HG03575 (cell line): ENCODE measurements around the gene P2RX6.
"Not testable (repeated sequence)": the region's sequence is repeated elsewhere in the genome, so short reads cannot be mapped to it uniquely, and the experiment has no call there.

Experiments
- ATAC-seq: cut with Tn5 transposase; IDR thresholded peaks from one replicate; pipeline ENCODE4 v1.9.1; 2021; ENCODE audit not compliant: unreplicated experiment, insufficient number of reproducible peaks, low FRiP score; ENCODE audit errors: extremely low read depth

P2RX6 gene

GRCh38 chr22:21014726-21015465, at the start of gene P2RX6:
Gene P2RX6, plus strand, starts transcription at chr22:21015165. Its CDS starts 10 bp downstream, at chr22:21015175.
- ATAC-seq: no peak

GRCh38 chr22:20965888-20966855, 48.8 kb upstream of the P2RX6 start:
- no peak for ATAC-seq

DNA sequence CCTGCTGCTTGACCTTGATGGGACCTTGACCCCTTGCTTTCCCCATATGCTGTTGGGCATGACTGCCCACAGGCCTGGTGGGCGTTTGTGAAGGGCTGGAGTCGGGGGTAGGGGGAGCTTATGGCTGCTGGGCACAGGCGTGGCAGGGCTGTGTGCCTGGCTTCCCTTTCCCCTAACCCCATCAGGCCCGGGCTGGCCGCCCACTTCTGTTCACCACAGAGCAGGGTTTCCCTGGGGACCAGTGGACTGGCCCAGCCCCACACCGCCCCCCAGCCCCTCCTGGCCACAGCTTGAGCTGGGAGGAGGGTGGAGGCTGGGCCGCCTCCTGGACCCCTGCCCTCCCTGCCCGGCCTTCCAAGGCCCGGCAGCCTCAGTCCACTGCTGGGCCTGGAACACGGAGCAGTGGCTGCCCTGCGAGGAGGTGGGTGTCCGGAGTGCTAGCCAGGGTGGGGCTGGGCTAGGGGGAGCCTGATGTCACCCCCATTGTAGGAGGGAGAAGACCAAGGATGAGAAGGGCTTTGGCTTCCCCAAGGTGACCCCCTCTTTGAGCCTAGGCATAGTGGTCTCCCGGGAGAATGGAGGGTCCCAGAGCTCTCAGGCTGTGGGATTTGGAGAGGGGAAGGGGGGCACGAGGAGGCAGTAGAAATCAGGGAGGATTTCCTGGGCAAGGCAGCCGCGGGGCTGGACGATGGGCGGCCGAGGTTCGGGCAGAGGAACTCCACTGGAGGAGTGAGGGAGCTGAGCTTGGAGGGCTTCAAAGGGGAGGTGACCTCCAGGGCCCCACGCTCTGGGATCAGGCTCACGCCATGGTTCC, 47.9 kb upstream of the P2RX6 start, which contains the start of gene AIFM3:
TSS of gene AIFM3 (plus strand) at position 373 of the 814 bp plus-strand sequence. CDS start 690 bp downstream, outside the sequence.
- no peak for ATAC-seq

- ATAC-seq: no peak
These were observed 47.2 kb upstream of the P2RX6 start for GRCh38 chr22:20967697-20968211.

GRCh38 chr22:20968281-20968977, 46.5 kb upstream of the P2RX6 start:
- ATAC-seq: no peak

- no peak for ATAC-seq
These were observed 43.9 kb upstream of the P2RX6 start for GRCh38 chr22:20970939-20971657.

- ATAC-seq: not testable (repeated sequence)
These were observed 42.8 kb upstream of the P2RX6 start for GRCh38 chr22:20972014-20972694.

DNA sequence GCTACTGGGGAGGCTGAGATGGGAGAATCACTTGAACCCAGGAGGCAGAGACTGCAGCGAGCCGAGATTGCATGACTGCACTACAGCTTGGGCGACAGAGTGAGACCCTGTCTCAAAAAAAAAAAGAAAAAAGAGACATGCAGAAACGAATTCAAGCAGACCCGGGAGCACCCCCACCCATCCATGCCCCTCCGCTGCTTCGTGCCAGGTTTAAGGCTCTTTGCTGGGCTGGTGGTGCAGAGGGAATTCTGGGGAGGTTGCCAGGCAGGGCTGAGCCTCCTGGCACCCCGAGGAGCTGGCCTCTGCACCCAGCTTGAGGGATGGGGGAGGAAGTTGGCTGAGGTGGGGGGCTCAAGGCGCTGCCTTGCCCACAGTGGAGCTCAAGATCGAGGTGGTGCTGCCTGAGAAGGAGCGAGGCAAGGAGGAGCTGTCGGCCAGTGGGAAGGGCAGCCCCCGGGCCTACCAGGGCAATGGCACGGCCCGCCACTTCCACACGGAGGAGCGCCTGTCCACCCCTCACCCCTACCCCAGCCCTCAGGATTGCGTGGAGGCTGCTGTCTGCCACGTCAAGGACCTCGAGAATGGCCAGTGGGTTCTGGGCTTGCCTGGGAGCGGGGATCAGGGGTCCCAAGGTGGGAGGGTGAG, 41.9 kb upstream of the P2RX6 start:
- no peak for ATAC-seq

GRCh38 chr22:20973634-20974286, 41.2 kb upstream of the P2RX6 start:
- no peak for ATAC-seq

GRCh38 chr22:20974336-20974955, 40.5 kb upstream of the P2RX6 start:
- ATAC-seq: no peak

GRCh38 chr22:20975541-20976290, 39.2 kb upstream of the P2RX6 start:
- no peak for ATAC-seq

GRCh38 chr22:20976291-20976877, 38.6 kb upstream of the P2RX6 start:
- ATAC-seq: no peak

- no peak for ATAC-seq
These were observed 37.9 kb upstream of the P2RX6 start for GRCh38 chr22:20977019-20977418.

- no peak for ATAC-seq
These were observed 37.3 kb upstream of the P2RX6 start for GRCh38 chr22:20977516-20978170.
